ENCODE results near the gene HSP90AB1.

GRCh38 chr6:44269178-44269920, 22.4 kb downstream of the HSP90AB1 start:
- no peak for TF ChIP-seq CTCF (IDR thresholded peaks at IDR 0.05)
- no peak for TF ChIP-seq EP300 (IDR thresholded peaks at IDR 0.05)
- no peak for TF ChIP-seq POLR2A (IDR thresholded peaks at IDR 0.05; ENCODE audit: low read depth)

Measured in esophagus muscularis mucosa (tissue), 4 donors.